Breast epithelium (tissue), 4 donors: ENCODE data around the gene CFAP97. TPM values are rescaled to one million over a fixed set of nuclear protein-coding genes. Genes with fewer than 3 reads are reported as not detected.
"Not testable (repeated sequence)": the region's sequence is repeated elsewhere in the genome, so short reads cannot be mapped to it uniquely, and the experiment has no call there.

Experiments used
- DNase-seq, 2 donors: peaks; one replicate each; pipeline ENCODE4 v3.0.0-alpha.2; 2019; ENCODE audit warnings: low spot score in 2 of 2
- H3K27ac ChIP-seq, 2 donors: fragments of 200-600 bp; sonication (generic) in 1 of 2; one replicate each; pipeline ENCODE4 v1.5.1; 2016 to 2019; ENCODE audit warnings: mild to moderate bottlenecking in 1 of 2
- H3K27me3 ChIP-seq, 2 donors: fragments of 200-600 bp; sonication (generic) in 1 of 2; one replicate each; pipeline versions ENCODE4 v1.5.1 to v1.6.0; 2017 to 2019; ENCODE audit warnings: control low read depth in 1 of 2, mild to moderate bottlenecking in 1 of 2
- H3K36me3 ChIP-seq: fragments of 200-600 bp; one replicate; pipeline ENCODE4 v1.5.1; 2019
- H3K4me1 ChIP-seq, 2 donors: fragments of 200-600 bp; sonication (generic); one replicate each; pipeline ENCODE4 v1.5.1; 2016 to 2019; ENCODE audit warnings: control low read depth in 1 of 2
- H3K4me3 ChIP-seq, 3 donors: fragments of 200-600 bp; sonication (generic); 1 replicate in 2 of 3; 2 replicates in 1 of 3; pipeline ENCODE4 v1.5.1; 2016 to 2019; ENCODE audit warnings: mild to moderate bottlenecking in 3 of 3, moderate library complexity in 2 of 3
- H3K9me3 ChIP-seq, 2 donors: fragments of 200-600 bp; sonication (generic) in 1 of 2; one replicate each; pipeline ENCODE4 v1.5.1; 2016 to 2019; ENCODE audit warnings: control low read depth in 1 of 2
- POLR2A ChIP-seq: fragments of 450-650 bp; IDR thresholded peaks from one replicate; pipeline ENCODE4 v1.6.1; 2016; ENCODE audit warnings: antibody characterized with exemption, mild to moderate bottlenecking, moderate library complexity
- POLR2AphosphoS5 ChIP-seq, 3 donors: sonication (generic); formaldehyde crosslinking; IDR thresholded peaks; one replicate each; pipeline ENCODE4 v1.6.1; 2017; ENCODE audit warnings: antibody characterized with exemption in 3 of 3
- intact Hi-C: fragments of 100-400 bp; cut with DNase I; formaldehyde crosslinking; loops from one replicate; pipeline ENCODE4 v1.15.1; 2023; ENCODE audit warnings: low total_unique reads
- total RNA-seq, 3 donors: library from RNA; depleted of rRNA; stranded (reverse); fragments of >200 nt; gene quantifications; one replicate each; pipeline ENCODE4 v1.1.0, GENCODE V29; 2016
- TF ChIP-seq, protein P1 (sequence below), 3 donors: fragments of 450-650 bp; IDR thresholded peaks; one replicate each; pipeline ENCODE4 v1.5.1; 2016 to 2017; ENCODE audit warnings: antibody characterized with exemption in 3 of 3, mild to moderate bottlenecking in 3 of 3, moderate library complexity in 3 of 3

Gene CFAP97
- total RNA-seq, 3 donors from 2014 or later: 36.6 to 42.4 (median 38.0) TPM

DNA sequence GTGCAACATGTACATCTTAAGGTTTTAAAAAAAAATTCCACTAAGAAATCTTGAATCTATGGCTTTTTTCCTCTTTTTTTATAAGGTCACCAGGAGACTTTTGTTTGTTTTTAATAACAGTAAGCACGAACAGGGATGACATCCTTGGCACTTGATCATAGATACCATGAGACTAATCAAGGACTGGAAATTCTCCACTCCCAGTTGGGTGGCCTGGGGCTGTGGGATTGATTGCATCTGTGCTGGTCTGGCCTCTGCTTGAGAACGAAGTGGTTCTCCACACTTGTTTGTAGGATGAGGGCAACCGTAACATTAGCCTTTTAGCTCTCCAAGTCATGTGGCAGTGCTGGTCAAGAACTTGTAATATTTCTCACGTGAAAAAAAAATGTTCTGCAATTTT is 41.0 kb upstream of the CFAP97 start:
- no peak for DNase-seq
- Histone ChIP-seq H3K9me3 (no peaks in the 10 kb centered on the region), H3K36me3 (no peaks in the 10 kb centered on the region), H3K27me3 (no peaks in the 10 kb centered on the region), H3K4me3 (no peak overlapping the region), H3K27ac (no peak overlapping the region), H3K4me1 (no peaks in the 10 kb centered on the region)
- TF ChIP-seq POLR2AphosphoS5 (IDR thresholded peaks at IDR 0.05) (no peak), POLR2A (no peak)
- TF ChIP-seq, protein P1, sequence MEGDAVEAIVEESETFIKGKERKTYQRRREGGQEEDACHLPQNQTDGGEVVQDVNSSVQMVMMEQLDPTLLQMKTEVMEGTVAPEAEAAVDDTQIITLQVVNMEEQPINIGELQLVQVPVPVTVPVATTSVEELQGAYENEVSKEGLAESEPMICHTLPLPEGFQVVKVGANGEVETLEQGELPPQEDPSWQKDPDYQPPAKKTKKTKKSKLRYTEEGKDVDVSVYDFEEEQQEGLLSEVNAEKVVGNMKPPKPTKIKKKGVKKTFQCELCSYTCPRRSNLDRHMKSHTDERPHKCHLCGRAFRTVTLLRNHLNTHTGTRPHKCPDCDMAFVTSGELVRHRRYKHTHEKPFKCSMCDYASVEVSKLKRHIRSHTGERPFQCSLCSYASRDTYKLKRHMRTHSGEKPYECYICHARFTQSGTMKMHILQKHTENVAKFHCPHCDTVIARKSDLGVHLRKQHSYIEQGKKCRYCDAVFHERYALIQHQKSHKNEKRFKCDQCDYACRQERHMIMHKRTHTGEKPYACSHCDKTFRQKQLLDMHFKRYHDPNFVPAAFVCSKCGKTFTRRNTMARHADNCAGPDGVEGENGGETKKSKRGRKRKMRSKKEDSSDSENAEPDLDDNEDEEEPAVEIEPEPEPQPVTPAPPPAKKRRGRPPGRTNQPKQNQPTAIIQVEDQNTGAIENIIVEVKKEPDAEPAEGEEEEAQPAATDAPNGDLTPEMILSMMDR (IDR thresholded peaks at IDR 0.05): no peak
- intact Hi-C loops: no loop called here

DNA sequence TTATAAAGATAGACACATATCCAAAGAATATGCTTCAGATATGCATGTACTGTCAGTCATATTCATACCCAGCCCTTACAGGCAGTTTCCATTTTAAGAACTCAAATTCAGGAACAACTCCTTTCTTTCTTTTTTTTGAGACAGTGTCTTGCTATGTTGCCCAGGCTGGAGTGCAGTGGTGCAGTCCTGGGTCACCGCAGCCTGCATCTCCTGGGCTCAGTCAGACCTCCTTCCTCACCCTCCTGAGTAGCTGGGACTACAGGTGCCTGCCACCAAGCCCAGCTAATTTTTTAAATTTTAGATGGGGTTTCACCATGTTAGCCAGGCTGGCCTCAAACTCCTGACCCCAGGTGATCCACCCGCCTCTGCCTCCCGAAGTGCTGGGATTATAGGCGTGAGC is 40.1 kb upstream of the CFAP97 start:
- no peaks in the 10 kb centered on the region for H3K9me3 ChIP-seq
- H3K4me1 ChIP-seq: no peaks in the 10 kb centered on the region
- H3K27me3 ChIP-seq: no peaks in the 10 kb centered on the region
- DNase-seq: no peak
- no peak overlapping the region for H3K4me3 ChIP-seq
- H3K36me3 ChIP-seq: no peaks in the 10 kb centered on the region
- no peak for TF ChIP-seq POLR2A
- no peak for TF ChIP-seq POLR2AphosphoS5 (IDR thresholded peaks at IDR 0.05)
- TF ChIP-seq, protein P1 (IDR thresholded peaks at IDR 0.05): no peak
- H3K27ac ChIP-seq: no peak overlapping the region
- intact Hi-C loops: no loop called here

DNA sequence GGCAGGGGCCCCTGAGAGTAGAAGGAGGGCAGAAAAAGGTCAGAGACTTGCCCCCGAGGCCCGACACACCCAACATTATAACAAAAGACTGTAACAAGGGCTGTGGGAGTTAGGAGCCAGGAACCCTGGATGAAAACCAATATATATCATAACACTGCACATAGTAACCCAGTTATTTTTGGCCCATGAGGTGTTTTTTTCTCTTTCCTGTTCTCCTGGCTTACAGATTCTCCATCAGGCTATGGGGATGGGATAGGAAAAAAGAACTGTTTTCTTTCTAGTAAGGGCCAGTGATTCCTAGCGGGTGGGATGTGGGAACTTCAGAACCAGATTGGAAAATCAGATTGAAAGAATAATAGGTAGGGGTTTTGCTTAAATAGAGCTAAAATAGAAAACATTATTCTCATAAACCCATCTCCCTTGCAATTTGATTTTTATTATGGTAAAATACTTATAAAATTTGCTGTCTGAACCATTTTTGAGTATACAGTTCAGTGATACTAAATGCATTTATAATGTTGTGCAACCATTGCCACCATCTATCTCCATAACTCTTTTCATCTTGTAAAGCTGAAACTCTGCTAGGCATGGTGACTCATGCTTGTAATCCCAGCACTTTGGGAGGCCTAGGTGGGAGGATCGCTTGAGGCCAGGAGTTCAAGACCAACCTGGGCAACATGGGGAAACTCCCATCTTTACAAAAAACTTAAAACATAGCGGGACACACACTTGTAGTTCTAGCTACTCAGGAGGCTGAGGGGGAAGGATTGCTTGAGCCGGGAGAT is 39.1 kb upstream of the CFAP97 start:
- no peaks in the 10 kb centered on the region for H3K36me3 ChIP-seq
- TF ChIP-seq POLR2A (no peak), POLR2AphosphoS5 (IDR thresholded peaks at IDR 0.05) (no peak)
- TF ChIP-seq, protein P1 (IDR thresholded peaks at IDR 0.05): no peak
- DNase-seq: no peak
- H3K27ac ChIP-seq: no peak overlapping the region
- intact Hi-C loops: no loop called here
- no peaks in the 10 kb centered on the region for H3K9me3 ChIP-seq
- H3K4me3 ChIP-seq: no peak overlapping the region
- H3K27me3 ChIP-seq: no peaks in the 10 kb centered on the region
- no peaks in the 10 kb centered on the region for H3K4me1 ChIP-seq

DNA sequence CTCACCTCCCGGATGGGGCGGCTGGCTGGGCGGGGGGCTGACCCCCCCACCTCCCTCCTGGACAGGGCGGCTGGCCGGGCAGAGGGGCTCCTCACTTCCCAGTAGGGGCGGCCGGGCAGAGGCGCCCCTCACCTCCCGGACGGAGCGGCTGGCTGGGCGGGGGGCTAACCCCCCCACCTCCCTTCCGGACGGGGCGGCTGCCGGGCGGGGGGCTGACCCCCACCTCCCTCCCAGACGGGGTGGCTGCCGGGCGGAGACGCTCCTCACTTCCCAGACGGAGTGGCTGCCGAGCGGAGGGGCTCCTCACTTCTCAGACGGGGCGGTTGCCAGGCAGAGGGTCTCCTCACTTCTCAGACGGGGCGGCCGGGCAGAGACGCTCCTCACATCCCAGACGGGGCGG is 36.7 kb upstream of the CFAP97 start:
- H3K4me3 ChIP-seq, intact Hi-C loops, H3K27me3 ChIP-seq, DNase-seq, H3K9me3 ChIP-seq, H3K4me1 ChIP-seq, H3K27ac ChIP-seq, H3K36me3 ChIP-seq: not testable (repeated sequence)

DNA sequence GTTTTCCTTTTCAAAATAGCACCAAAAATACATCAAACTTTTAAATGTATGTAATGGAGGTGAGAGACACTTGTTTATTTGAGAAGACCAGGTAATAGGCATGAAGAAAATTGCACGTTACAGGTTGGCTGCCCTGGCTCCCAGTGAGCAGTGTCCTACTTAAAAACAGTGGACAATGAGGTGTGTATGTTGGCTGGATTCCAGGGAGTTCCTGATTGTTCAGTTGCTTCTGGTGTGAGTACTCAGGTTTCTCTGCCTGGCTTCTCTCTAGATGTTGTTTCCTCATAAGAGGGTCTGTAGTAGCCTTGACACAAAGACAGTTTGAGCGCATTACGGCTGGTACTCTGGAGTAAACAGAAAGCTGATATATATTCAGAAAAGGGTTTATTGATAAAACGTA is 35.0 kb upstream of the CFAP97 start:
- H3K4me1 ChIP-seq: no peaks in the 10 kb centered on the region
- H3K36me3 ChIP-seq: no peaks in the 10 kb centered on the region
- intact Hi-C loops: no loop called here
- DNase-seq: no peak
- H3K4me3 ChIP-seq: no peak overlapping the region
- no peaks in the 10 kb centered on the region for H3K9me3 ChIP-seq
- H3K27me3 ChIP-seq: no peaks in the 10 kb centered on the region
- H3K27ac ChIP-seq: no peak overlapping the region
- TF ChIP-seq POLR2A (no peak), POLR2AphosphoS5 (IDR thresholded peaks at IDR 0.05) (no peak)
- TF ChIP-seq, protein P1 (IDR thresholded peaks at IDR 0.05): no peak
